ENCODE results near the gene TUBGCP4.
"Not testable (repeated sequence)": the region's sequence is repeated elsewhere in the genome, so short reads cannot be mapped to it uniquely, and the experiment has no call there.

TUBGCP4 gene

GRCh38 chr15:43370975-43371974, at the start of gene TUBGCP4, which contains the start of gene ZSCAN29:
Gene TUBGCP4, plus strand, starts transcription at chr15:43371101. Its CDS starts 254 bp downstream, at chr15:43371355.
Gene ZSCAN29, minus strand, starts transcription at chr15:43371043. Its CDS starts 1,130 bp downstream, at chr15:43369913.
- DNase-seq (ENCODE audit: low read depth in 3 of 3): peak; percentile 57 to 80 (median 60)

GRCh38 chr15:43325039-43325684, 45.7 kb upstream of the TUBGCP4 start:
- no peak for DNase-seq (ENCODE audit: low read depth in 3 of 3)

- no peak for DNase-seq (ENCODE audit: low read depth in 3 of 3)
Measured at GRCh38 chr15:43329217-43329959, 41.5 kb upstream of the TUBGCP4 start.

DNA sequence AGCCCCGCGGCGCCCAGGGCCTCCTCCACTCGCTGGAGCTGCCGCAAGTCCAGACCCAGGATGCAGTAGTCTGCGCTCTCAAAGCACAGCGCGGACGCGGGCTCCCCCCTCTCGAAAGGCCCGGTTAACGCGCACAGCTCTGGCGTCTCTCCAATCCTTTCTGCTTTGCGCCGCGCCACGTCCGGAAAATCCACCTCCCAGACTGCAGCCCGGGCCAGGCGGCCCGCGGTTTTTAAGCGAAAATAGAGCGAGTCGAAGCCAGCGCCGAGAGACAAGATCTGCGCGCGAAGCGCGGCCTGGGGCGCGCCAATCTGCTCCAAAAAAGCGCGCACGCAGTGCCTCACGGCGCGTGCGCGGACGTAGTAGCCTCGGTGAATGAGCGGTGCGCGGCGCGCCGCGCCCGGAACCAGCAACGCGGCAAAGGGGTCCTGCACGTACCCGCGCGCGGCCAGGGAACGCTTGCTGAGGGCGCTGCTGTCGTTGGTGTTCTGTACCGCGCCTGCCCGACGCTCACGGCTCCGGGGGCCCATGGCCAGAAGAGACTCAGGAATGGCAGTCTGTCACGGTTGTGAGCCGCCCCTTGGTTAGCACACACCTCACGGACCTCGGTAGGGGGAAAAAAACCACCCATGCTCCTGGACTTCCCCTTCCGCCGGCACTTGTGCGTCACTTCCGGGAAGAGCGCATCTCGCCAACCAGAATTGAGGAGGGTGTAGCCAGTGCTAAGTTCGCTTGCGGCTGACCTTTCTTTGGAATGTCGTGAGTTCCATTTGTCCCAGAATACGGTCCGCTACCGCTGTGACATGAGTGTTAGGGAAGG, 40.7 kb upstream of the TUBGCP4 start, which contains the start of gene LCMT2:
TSS of gene LCMT2 (minus strand) at position 614 of the 820 bp plus-strand sequence. CDS start at position 530, 84 bp downstream.
- DNase-seq (ENCODE audit: low read depth in 3 of 3): peak; percentile 77 to 88 (median 82)

- no peak for DNase-seq (ENCODE audit: low read depth in 3 of 3)
Measured at GRCh38 chr15:43330780-43331087, 40.2 kb upstream of the TUBGCP4 start.

GRCh38 chr15:43346305-43346704, 24.6 kb upstream of the TUBGCP4 start:
- no peak for DNase-seq (ENCODE audit: low read depth in 3 of 3)

DNA sequence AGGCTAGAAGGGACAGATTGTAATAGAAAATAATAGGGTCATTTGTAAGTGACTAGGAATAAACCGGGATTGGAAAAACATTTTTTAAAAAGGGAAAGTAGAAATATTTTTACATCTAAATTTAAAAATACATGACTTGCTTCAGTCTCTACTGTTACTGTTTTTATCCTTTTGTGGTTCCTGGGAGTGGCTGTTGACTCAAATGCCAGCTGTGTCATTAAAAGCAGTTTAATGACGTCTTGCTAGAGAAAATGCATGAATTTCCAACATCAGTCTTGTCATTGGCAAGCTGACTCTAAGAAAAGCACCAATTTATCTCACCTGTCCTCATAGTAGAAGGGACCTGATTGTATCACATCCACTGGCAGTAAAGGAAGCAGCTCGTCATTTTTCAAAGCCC, 23.8 kb upstream of the TUBGCP4 start:
- no peak for DNase-seq (ENCODE audit: low read depth in 3 of 3)

- DNase-seq (ENCODE audit: low read depth in 3 of 3): no peak
Measured at GRCh38 chr15:43352693-43353382, 18.1 kb upstream of the TUBGCP4 start.

- no peak for DNase-seq (ENCODE audit: low read depth in 3 of 3)
Measured at GRCh38 chr15:43360821-43361220, 10.1 kb upstream of the TUBGCP4 start.

DNA sequence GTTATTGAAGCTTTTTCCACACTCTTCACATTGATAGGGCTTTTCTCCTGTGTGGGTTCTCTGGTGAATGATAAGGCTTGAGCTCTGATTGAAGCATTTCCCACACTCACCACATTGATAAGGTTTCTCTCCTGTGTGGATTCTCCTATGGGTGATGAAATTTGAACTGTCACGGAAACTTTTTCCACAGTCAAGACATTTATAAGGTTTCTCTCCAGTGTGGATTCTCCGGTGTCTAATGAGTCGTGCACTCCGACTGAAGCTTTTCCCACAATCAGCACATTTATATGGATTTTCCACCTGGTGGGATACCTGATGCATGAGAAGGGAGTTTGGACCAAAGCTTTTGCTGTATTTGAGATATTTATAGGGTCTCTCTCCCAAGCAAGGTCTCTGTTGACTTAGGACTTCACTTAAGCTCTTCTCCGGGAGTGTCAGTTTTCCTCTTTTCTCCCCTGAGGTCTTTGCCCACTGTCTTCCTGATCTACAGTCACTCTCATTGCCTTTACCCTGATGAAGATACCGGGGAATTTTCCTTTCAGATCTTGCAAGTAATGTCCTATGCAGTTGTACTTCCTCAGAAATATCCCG, 9.5 kb upstream of the TUBGCP4 start:
- no peak for DNase-seq (ENCODE audit: low read depth in 3 of 3)

DNA sequence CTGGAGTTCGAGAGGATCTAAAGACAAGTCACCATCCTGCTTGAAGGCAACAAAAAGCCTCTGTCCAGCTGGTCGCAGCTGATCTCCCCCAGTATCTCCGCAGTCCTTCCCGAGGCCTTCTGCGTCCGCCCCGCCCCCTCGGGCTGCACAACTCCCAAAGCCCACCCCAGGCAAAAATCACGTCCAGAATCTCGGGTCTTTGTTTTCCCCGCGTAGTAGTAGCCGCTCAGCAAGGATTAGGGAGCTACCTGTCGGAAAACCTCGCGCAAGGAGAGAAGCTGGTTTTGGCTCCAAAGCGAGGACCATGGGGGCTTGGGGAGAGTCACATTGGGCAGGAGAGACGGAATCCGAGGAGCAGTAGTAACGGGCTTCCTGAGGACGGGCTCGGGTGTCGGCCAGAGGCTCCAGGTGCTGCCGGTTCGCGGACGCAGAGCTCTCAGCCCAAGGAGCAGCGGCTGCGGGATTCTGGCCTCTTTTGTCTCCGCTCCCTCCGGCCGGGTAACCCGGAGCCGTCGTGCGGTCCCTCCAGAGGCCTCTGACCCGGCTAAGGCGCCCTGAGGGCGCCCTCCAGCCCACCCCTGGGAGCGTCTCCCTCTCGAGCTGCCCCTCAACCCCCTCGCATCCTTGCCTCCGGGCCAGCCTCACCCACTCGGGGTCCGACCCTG, 459 bp upstream of the TUBGCP4 start:
- DNase-seq (ENCODE audit: low read depth in 3 of 3): peak in 1 of 3 experiments; percentile 17

DNA sequence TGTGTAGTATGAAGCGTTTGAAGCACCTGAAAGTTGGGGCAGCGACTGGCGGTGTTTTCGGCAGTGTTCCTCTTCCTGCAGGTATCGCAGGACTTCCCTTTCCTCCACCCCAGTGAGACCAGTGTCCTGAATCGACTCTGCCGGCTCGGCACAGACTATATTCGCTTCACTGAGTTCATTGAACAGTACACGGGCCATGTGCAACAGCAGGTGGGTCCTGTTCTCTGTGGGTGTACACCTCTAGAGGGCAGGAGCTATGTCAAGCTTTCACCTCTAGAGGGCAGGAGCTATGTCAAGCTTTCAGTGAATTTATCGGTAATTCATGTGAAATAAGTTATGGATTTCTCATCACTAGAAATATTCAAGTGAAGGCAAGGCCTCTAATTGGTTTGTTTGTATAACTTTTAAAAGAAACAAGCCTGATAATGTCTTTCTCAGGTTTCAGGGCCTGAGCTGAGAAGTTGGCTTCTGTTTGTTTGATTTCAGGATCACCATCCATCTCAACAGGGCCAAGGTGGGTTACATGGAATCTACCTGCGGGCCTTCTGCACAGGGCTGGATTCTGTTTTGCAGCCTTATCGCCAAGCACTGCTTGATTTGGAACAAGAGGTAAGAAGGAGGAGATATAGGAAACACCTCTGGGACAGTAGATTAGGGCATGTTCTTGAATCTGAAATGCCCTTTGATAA, 5.3 kb downstream of the TUBGCP4 start:
- DNase-seq (ENCODE audit: low read depth in 3 of 3): peak in 1 of 3 experiments; percentile 7

GRCh38 chr15:43378601-43379000, 7.7 kb downstream of the TUBGCP4 start:
- no peak for DNase-seq (ENCODE audit: low read depth in 3 of 3)

DNA sequence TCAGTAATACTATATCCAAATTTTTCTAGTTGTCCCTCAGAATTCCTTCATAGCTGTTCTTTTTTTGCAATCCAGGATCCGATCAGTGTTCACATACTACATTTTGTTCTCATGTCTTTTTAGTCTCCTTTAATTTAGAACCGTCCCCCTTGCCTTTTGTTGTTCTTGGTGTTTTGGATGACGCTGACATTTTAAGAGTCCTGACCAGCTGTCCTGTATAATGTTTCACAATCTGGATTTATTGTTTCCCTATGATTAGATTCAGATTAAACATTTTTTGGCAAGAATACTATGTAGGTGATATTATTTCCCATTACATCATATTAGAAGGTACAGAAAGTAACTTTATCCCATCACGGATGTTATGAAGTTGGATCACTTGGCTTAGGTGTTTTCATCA, 11.4 kb downstream of the TUBGCP4 start:
- no peak for DNase-seq (ENCODE audit: low read depth in 3 of 3)

DNA sequence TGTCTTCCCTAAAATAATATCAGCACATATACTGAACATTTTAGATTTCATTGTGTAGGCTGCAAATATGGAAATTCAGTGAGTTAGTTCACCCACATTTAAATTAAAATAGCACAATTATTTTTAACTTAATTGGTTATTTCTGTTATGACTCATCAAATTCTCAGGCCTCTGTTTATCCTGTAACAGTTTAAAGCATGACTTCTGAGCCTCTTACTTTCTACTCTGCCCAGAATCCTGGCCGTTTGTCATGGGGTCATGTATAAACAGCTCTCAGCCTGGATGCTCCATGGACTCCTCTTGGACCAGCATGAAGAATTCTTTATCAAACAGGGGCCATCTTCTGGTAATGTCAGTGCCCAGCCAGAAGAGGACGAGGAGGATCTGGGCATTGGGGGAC, 12.2 kb downstream of the TUBGCP4 start:
- no peak for DNase-seq (ENCODE audit: low read depth in 3 of 3)

GRCh38 chr15:43390723-43391122, 19.8 kb downstream of the TUBGCP4 start:
- no peak for DNase-seq (ENCODE audit: low read depth in 3 of 3)

DNA sequence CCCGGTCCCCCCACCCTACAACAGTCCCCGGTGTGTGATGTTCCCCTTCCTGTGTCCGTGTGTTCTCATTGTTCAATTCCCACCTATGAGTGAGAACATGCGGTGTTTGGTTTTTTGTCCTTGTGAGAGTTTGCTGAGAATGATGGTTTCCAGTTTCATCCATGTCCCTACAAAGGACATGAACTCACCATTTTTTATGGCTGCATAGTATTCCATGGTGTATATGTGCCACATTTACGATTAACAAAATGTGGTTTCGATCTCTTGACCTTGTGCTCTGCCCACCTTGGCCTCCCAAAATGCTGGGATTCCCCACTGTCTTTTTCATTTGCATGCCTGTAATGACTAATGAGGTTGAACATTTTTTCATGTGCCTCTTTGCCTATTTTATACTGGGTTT, 22.7 kb downstream of the TUBGCP4 start:
- not testable (repeated sequence) for DNase-seq (ENCODE audit: low read depth in 3 of 3)

GRCh38 chr15:43402255-43402654, 31.4 kb downstream of the TUBGCP4 start:
- no peak for DNase-seq (ENCODE audit: low read depth in 3 of 3)

DNA sequence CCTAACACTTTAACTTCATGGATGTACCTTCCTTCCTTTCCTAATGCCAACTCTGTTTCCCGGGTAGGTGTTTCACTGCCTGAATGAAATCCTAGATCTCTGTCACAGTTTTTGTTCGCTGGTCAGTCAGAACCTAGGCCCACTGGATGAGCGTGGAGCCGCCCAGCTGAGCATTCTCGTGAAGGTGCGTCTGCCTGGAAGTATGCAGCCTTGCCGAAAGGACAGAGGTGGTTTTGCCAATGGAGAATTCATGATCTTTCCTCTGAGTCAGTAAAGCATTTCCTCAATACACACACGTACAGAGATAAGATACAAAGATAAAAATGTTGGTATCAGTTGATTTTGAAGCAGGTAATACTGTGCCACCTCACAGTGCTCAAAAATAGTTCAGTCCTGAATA, 32.7 kb downstream of the TUBGCP4 start:
- DNase-seq (ENCODE audit: low read depth in 3 of 3): no peak
